Posterior vena cava (tissue), 2 donors: ENCODE data around the gene PLXNA1. TPM values are rescaled to one million over a fixed set of nuclear protein-coding genes. Genes with fewer than 3 reads are reported as not detected.

Experiments used
- DNase-seq: peaks from one replicate; pipeline ENCODE4 v3.0.0-alpha.2; 2020; ENCODE audit warnings: low spot score
- intact Hi-C, 2 donors: fragments of 100-400 bp; cut with DNase I; formaldehyde crosslinking; loops; one replicate each; pipeline versions ENCODE4 v1.14.1 to v1.14.2; 2022 to 2023
- total RNA-seq, 2 donors: library from RNA; stranded (reverse); fragmentation: NEBNext Ultra II Directional; extraction: Animal tissue kit (Norgen Biotek cat#: 25700); gene quantifications; one replicate each; pipeline ENCODE4 v1.2.1, GENCODE V29; 2021
- donor health status: DM: yes; HTN: yes; CAD: no.
- donor health status: DM: yes; HTN: yes; CAD: no.

PLXNA1 gene
- total RNA-seq, 2 donors from 2014 or later: 31.7 to 38.5 TPM

DNA sequence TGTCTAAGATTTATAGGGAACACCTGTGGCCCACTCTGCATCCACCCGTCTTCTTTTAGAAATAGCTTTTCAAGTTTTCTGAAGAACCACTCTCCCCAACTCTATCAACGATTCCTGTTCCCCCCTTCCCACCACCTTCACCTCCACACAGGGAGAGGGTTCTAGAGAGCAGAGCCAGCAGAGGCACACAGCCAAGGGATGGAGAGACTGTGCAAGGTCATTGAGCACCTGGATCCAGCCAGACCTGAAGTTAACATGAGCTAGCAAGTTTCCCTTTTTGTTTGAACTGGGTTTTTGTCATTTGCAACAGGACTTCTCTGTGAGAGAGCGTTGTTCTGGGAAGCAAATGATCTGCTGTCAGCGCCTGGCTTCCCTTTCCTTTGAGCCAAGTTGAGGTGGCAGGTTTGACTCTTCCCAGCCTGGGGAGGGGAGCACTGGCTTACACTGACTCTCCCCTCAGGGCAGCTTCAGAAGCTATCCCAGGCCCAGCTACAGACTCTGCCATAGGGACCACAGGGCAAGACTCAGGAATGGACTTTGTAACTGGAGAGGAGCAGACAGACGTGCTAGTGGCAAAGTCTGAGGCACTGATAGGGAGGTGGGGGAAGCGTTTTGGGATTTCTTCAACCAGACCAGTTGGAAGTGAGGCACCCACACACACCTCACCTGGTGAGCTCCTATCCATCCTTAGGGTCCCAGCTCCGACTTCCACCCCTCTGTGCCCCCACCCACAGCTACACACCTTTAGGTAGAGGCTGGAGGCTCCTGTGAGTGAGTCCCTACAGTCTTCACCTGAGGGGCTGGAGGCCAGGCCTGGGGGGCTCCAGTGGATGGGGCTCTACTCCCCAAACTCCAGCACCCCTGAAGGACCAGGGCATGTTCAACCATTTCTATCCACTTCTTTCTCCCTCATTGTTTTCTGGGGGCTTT, 19.4 kb upstream of the PLXNA1 start:
- DNase-seq: peak; percentile 57
- intact Hi-C loops: no loop called here

DNA sequence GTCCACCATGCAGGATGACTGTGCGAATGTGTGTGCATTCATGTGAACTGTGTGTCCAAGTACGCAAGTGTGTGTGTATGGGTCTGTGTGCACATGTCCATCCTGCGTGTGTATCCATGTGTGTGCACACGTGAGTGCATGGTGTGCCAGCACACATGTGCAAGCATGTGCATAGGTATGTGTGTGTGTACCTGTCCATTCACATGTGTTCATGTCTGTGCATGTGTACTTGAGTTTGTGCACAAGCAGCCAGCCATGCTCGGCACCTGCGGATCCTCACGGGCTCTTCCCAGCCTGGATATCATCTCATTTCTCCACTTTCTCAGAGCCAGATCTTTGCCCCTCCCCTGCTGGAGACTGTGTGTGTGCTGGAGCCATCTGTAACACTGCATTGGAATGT, 18.7 kb upstream of the PLXNA1 start:
- DNase-seq: peak; percentile 42
- intact Hi-C loops: no loop called here

DNA sequence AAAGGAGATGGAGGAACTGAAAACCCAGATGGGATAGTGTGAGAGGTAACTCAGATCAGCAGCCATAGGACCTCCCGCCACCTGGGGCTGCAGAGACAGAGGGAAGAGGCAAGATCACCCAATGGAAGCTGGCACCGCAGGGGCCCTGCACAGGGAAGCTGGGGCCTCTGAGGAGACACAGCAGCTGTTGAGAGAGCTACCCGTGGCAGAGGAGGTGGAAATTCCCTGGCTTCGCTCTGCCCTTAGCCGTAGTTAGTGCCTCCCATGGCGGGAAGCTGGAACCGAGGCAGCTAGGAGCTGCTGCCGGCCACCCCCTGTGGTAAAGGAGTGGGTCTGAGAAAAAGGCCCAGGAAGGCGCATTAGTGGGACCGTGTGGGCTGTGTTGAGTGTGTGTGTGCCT, 18.0 kb upstream of the PLXNA1 start:
- intact Hi-C loops: no loop called here
- peak; percentile 61 for DNase-seq

DNA sequence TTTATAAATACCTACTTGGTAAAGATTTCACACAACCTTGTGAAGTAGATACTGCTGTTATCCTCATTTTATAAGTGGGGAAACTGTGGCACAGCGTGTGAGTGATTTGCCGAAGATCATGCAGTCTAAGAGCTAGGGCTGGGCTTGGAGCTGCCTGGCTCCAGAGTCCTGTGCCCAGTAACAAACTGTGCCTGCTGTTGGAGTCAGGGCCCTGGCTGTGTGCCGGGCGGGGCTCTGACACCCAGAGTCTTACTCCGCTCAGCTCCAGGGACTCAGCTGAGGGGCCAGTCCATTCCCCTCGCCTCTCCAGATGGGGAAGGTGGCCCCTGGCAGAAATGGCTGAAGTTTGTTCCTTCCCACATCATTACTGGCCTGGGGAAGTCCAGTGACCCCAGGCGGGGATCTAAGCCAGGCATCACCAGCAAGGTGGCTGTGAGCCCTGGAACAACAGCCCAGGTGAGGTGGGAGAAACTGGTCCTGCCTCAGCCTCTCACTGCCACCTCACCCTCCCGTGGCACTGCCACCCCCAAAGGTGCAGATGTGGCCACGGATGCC, 17.3 kb upstream of the PLXNA1 start:
- intact Hi-C loops: no loop called here
- peak; percentile 40 for DNase-seq

DNA sequence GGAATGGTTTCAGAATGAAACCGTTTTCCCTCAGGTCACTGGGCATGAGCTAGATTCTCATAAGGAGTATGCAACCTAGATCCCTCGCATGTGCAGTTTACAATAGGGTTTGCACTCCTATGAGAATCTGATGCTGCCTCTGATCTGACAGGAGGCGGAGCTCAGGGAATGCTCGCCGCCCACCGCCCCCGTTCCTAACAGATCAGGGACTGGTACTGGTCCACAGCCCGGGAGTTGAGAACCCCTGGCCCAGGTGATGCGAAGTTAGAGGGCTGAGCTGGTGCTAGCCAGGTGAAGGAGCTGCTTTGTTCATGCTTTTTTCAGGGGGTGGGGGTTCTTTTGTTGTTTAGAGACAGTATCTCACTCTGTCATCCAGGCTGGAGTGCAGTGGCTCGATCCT, 15.5 kb upstream of the PLXNA1 start:
- no peak for DNase-seq
- intact Hi-C loops: no loop called here

DNA sequence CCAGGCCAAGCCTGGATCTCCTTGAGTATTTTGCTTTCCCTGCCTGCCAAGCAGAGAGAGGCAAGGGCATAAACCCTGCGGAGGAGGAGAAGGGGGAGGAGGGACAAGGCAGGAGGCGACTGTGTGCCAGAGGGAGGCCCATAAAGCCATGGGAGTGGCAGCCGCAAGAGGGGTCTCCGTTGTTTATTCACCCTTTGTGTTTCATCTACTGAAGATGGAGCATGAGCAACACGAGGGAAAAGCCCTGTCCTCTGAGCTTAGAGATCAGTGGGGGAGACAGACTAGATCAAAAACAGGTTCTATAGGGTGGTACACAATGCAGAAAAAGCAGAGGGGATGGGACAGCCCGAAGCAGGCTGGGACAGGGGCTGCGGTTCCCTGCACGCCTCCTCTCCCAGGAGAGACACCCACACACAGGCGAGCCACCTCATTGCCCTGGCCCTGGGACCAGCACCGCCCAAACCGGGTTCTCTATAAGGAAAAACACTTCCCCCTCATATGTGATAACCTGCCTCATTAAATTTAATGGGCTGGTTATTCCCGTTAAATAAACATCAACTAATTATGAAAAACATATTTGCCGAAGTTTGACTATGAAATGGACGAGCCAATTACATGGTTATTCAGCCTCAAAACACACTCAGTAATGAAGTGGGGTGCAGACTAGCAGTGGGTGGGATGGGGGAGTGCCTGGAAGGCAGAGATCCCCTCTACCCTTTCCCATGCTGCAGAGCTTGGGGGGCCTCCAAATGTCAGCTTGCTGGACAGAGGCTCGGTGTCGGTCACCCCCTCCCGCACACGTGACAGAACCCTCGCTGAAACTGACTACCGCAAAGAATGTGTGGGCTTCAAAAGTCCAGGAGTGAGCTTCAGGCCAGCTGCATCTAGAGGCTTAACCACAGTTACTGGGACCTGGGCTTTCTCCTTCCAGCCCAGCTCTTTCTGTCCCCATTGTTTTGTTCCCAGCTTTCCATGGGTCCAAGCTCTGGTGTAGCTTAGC, 14.2 kb upstream of the PLXNA1 start:
- intact Hi-C loops: no loop called here
- DNase-seq: no peak

DNA sequence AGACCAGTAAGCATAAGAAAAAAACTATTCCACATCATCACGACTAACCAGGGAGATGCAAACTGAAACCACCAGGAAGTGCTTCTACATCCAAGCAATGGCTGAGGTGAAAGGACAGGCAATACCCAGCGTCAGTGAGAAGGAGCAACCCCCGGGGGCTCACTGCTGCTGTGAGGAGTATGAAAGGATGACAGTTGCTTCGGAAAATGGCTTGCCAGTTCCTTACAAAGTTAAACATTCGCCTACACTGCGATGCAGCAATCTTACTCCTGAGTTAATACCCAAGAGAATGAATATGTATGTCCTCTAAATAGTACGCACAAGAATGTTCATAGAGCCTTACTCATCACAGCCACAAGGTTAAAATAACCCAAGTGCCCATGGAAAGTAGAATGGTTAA, 13.3 kb upstream of the PLXNA1 start:
- intact Hi-C loops: no loop called here
- no peak for DNase-seq

DNA sequence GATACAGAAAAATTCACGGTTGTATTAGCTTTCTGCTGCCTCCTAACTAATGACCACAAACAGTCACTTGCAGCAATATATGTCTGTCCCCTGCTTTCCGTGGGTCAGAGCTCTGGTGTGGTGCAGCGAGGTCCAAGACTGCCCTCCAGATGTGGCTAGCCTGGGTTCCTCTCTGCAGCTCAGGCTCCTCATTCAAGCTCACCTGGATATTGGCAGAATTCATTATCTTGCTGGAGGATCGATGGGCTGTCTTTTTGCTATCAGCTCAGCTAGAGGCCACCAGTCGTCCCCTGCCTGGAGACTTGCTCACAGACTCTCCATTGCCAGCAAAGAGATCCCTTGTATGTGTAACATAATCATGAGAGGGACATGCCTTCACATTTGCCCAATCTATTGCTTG, 12.8 kb upstream of the PLXNA1 start:
- no peak for DNase-seq
- intact Hi-C loops: no loop called here

DNA sequence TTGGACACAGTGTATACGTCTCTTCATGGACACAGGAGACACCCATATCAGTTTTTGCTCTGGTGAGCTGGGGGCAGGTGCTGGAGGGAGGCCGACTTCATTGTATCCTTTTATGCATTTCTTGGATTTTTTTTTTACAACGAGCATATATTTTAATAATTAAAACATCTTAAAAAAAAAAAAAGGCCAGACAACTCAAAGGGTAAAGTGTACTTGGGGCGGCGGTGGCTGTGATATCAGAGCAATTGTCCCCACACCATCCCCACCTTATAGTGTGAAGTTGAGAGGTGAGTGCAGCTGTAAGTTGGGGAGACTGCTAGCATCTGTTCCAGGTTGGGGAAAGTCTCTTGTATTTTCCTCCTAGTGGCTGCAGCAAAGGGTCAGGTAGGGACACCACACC, 12.0 kb upstream of the PLXNA1 start:
- intact Hi-C loops: no loop called here
- no peak for DNase-seq

DNA sequence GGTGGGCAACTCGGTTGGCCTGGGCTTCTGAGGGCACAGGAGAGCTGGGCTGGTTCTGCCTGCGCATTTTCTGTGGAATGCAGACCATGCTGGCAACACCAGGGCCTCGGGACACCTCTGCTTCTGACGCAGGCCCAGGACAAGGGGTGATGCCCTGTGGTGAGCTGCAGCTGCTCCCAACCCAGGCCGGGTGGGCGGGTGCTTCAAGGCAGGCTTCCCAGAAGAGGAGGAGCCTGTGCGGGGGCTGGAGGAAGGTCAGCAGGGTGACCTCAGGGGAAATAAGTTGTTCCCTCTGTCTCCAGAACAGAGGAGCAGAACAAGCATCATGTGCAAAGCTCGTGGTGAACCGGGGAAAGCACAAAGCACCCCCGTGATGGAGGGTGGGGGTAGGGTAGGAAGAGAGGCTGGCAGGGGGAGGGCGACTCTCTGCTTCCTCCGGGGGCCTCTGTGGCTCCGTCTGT, 11.0 kb upstream of the PLXNA1 start:
- intact Hi-C loops: no loop called here
- peak; percentile 96 for DNase-seq

DNA sequence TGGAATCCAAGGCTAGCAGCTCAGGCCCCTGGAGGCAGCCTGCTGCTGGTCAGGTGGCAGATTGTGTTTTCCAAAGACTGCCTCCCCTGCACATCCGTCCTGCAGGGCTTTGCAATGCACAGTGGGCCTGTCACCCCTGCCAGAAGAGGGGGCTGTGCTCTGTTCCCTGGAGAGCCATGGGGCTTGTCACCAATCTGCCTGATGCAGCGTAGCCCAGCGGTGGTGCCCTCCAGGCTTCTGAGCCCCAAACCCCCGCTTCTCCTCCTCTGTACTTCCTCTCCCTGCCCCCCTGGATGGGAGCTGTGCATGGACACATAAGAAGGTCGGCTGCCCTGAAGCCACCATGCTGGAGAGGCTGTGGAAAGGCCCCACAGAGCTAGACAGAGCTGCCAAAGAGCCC, 10.0 kb upstream of the PLXNA1 start:
- intact Hi-C loops: no loop called here

DNA sequence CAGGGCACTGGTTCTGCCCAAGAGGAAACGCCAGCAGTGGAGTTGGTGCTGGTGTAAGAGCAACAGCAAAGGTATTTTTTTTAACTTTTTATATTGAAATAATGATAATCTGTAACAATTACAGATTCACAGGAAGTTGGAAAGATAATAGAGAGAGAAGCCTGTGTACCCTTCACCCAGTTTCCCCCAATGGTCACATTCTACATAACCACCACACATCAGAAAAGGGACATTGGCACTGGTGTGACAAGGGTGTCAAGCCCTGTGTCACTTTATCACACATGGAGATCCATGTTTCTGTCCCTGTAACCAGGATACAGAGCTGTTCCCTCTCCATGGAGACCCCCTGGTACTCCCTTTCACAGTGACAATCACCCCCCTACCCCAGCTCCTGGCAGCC, 9.1 kb upstream of the PLXNA1 start:
- no peak for DNase-seq
- intact Hi-C loops: no loop called here

More for the DNA sequence above, 10.0 kb upstream of the PLXNA1 start:
- no peak for DNase-seq

DNA sequence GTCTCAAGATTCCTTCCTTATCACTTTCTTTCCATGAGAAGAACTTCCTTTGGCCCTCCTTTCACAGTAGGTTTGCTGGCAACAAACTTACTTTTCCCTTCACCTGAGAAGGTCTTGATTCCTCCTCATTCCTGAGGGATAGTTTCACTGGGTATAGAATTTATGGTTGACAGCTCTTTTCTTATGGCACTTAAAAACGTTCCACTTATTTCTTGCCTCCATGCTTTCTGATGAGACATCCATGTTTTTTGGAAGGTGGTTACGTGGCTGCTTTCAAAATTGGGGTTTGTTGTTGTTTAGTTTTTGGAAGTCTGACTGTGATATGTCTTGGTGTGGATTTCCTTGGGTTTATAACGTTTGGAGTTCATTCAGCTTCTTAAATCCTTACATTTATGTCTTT, 8.2 kb upstream of the PLXNA1 start:
- no peak for DNase-seq
- intact Hi-C loops: no loop called here

DNA sequence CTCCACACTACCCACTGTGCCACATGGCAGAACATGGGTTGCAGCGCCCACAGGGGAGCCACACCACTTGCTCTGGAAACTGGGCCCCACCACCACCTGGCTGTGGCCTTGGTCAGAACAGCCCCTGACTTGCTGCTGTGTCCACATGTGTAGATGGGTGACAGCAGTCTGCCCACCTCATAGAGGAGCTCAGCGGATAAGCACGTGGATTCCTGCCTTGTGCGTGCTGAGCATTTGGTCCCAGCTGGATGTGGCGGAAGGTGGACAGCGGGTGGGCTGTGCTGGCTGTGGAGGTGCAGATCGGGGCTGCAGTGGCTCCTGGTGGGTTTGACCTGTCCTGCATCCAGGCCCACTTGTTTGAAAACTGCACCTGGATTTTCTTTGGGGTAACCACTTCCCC, 6.0 kb upstream of the PLXNA1 start:
- intact Hi-C loops: no loop called here
- no peak for DNase-seq

DNA sequence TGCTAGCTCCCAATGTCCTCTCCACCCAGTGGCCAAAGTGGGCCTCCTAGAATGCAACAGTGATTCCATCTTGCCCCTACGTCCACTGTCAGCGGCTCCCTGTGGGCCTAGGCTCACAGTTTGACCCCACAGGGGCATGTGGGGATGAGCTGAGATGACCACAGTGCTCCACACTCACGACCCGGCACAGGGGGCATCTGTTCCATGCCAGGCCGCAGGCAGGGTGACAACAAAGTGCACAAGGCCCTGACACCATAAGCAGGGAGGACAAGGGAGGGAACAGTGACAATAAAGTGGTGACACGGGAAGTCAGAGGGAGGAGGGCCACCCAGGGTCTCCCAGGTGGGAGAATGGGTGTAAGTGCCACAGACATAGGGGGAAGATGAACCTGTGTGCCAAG, 5.1 kb upstream of the PLXNA1 start:
- intact Hi-C loops: no loop called here
- DNase-seq: no peak

DNA sequence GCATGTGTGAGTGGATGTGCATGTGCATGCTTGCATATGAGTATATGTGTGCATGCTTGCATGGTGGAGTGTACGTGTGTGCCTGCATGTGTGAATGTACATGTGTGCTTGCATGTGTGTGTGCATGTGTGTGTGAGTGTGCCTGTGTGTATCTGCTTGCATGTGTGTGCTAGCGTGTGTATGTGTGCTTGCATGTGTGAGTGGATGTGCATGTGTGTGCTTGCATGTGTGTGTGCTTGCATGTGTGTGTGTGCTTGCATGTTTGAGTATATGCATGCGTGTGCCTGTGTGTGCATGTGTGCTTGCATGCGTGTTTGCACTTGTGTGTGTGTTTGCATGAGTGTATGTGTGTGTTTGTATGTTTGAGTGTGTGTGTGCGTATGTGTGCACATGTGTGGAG, 4.6 kb upstream of the PLXNA1 start:
- DNase-seq: no peak
- intact Hi-C loops: no loop called here

DNA sequence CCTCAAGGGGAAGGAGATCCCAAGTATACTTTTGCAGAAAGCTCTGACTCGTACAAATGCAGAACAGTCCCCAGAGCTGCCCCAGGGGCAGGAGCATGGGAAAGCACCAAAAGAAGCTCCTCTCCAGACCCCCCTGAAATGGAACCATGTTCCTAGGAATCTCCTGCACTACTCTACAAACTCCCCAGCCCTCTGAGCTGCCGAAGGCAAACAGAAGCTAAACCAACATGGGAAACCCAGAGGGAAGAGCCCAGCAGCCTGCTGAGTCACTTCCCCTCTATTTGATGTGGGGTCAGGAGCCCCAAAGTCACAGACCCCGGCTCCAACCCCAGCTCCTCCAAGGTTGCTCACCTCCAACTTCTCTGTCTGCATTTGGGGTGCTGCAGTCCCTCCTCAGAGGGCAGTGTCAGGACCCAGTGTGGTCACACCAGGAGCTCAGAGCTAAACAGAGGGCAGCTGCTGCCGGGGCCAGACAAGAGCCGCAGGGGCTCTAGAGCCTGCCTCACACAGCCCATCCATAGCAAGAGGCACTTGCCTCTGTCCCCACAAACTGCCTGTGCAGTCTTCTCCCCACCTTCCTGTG, 3.8 kb upstream of the PLXNA1 start:
- intact Hi-C loops: no loop called here
- no peak for DNase-seq

DNA sequence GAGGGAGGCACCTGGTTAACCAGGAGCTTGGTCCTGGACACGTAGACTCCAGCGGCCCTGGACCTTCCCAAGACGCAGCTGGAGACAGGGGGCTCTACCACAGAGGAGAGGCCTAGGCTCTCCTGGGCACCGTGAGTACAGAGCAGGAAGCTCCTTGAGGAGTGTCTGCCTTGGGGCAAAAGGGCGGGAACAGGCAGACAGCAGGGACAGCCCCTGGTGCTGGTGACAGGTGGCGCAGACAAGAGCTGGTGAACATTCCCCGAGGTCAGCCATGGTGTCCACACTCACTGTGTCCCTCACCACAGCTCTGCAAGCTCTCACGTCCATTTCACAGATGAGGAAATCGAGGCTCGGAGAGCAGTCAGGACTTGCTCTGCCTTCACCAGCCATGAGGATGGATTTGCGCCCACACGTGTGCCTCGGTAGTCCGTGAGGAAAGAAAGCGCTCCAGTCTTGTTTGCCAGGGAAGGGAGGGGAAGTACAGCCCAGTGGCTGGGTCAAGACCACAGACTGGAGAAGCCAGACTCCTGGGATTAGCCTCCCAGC, 2.6 kb upstream of the PLXNA1 start:
- no peak for DNase-seq
- intact Hi-C loops: loop anchor here (5.0 to 10.0 kb wide), 3 partner anchors 228 to 477 kb away; no protein-coding TSS in a partner anchor

DNA sequence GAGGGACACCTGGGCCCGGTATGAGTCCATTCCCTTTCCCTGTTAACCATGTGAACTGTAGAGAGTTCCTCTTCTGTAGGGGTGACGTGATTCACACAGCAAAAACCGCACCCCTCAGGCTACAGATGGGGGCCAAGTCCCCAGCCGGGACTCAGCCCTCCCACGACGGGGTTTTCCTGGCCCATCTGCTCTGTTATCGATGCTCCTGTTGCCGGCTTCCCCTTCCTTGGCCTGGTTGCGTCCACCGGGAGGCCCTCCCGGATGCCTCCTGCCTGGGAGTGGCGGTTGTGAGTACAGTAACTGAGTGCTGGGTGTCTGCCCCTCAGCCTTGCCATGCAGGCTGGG, 817 bp upstream of the PLXNA1 start:
- intact Hi-C loops: loop anchor here (5.0 to 10.0 kb wide), 3 partner anchors 230 to 475 kb away; no protein-coding TSS in a partner anchor
- no peak for DNase-seq
